ENCODE data around the gene NFKBIZ.
"Not testable (repeated sequence)": the region's sequence is repeated elsewhere in the genome, so short reads cannot be mapped to it uniquely, and the experiment has no call there.

Gene NFKBIZ

GRCh38 chr3:101848326-101848725 lies 988 bp upstream of the NFKBIZ start:
- H3K27ac ChIP-seq = peak overlapping the region; percentile 95
- no peak for DNase-seq (ENCODE audit: low read depth, low spot score)

DNA sequence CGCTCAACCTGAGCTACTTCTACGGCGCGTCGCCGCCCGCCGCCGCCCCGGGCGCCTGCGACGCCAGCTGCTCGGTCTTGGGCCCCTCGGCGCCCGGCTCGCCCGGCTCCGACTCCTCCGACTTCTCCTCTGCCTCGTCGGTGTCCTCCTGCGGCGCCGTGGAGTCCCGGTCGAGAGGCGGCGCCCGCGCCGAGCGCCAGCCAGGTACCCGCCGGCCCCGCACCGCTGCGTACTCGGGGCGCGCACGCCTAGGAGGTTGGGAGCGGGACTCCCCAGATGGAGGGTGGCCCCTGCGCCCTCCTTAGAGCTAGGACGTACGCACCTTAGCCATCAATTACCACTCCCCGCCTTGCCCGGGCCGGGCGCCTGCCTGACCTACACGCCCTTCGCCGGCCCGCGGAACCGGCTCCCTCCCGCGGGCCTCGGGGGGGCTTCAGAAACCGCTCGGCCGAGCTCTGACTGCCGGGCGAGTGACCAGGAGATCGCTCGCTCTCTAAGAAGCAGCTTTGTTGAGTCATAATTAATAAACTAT lies 466 bp downstream of the NFKBIZ start:
- DNase-seq (ENCODE audit: low read depth, low spot score) = no peak
- H3K27ac ChIP-seq = peak overlapping the region; percentile 95

- peak overlapping the region; percentile 95 for H3K27ac ChIP-seq
- no peak for DNase-seq (ENCODE audit: low read depth, low spot score)
Observed at GRCh38 chr3:101850246-101851051, 1.1 kb downstream of the NFKBIZ start.

DNA sequence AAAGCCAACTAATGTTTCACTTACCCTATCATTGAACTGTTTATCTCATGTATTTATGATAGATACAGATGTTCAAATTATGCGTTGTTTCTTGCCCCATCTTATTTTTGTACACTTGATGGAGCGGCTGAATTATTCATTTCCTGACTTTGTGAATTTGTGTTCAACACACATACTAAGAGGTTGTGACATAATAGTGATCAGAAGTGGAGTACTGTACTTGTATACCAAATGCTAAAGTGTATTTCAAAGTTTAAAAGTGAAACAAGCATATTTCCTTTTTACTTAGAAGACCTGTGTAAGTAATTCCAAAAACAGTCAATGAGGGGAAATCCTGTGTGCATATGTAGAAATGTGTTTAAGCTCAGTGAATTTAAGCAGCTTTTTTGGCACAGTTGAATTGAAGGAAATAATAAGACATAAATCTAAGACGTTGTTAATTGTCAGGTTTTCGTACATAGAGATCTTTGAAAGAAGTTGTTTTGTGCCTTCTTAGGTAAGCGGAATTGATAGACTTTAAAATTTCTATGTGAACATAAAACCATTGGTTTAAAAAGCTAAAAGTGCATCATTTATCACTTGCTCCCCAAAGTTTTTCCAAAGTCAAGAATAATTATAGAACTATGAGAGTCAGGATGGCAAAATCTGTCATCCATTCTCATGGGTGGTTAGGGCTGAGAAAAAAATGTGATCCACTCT lies 1.9 kb downstream of the NFKBIZ start:
- no peak for DNase-seq (ENCODE audit: low read depth, low spot score)
- peak overlapping the region; percentile 95 for H3K27ac ChIP-seq

GRCh38 chr3:101851850-101852714 lies 2.8 kb downstream of the NFKBIZ start:
- no peak for DNase-seq (ENCODE audit: low read depth, low spot score)
- H3K27ac ChIP-seq = peak overlapping the region; percentile 95

GRCh38 chr3:101852983-101853840 lies 3.9 kb downstream of the NFKBIZ start:
- no peak for DNase-seq (ENCODE audit: low read depth, low spot score)
- H3K27ac ChIP-seq = peak overlapping the region; percentile 95

GRCh38 chr3:101853982-101854381 lies 4.7 kb downstream of the NFKBIZ start:
- peak overlapping the region; percentile 95 for H3K27ac ChIP-seq

DNA sequence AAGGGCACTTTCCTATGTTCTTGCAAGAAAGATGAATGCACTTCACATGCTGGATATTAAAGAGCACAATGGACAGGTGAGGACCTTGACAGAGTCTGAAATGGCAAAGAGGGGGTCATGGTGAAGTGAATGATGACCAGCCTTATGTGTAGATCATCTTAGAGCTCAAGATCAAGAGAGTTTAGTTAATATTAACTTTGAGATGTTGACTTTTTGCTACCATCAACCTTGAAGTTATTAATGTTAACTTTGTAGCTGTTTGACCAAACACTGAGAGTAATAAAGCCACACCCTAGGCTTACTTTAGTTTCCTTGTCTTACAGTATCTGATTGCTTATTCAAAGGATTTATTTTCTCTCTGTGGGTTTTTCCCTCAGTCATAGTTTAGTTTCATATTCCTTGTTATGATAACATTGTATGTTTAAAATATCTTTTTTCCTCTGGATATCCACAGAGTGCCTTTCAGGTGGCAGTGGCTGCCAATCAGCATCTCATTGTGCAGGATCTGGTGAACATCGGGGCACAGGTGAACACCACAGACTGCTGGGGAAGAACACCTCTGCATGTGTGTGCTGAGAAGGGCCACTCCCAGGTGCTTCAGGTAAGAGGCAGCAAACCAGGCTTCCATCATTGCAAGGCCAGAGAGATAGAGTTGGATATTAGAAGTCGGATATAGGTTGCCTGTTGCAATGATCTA lies 5.4 kb downstream of the NFKBIZ start:
- DNase-seq (ENCODE audit: low read depth, low spot score) = no peak

More at GRCh38 chr3:101853982-101854381, 4.7 kb downstream of the NFKBIZ start:
- DNase-seq (ENCODE audit: low read depth, low spot score) = no peak

GRCh38 chr3:101857301-101857741 lies 8.0 kb downstream of the NFKBIZ start:
- H3K27ac ChIP-seq = peak overlapping the region; percentile 95
- no peak for DNase-seq (ENCODE audit: low read depth, low spot score)

More for the DNA sequence above, 5.4 kb downstream of the NFKBIZ start:
- peak overlapping the region; percentile 95 for H3K27ac ChIP-seq

- no peak for DNase-seq (ENCODE audit: low read depth, low spot score)
- H3K27ac ChIP-seq = peak overlapping the region; percentile 95
Observed at GRCh38 chr3:101858464-101859030, 9.2 kb downstream of the NFKBIZ start.

DNA sequence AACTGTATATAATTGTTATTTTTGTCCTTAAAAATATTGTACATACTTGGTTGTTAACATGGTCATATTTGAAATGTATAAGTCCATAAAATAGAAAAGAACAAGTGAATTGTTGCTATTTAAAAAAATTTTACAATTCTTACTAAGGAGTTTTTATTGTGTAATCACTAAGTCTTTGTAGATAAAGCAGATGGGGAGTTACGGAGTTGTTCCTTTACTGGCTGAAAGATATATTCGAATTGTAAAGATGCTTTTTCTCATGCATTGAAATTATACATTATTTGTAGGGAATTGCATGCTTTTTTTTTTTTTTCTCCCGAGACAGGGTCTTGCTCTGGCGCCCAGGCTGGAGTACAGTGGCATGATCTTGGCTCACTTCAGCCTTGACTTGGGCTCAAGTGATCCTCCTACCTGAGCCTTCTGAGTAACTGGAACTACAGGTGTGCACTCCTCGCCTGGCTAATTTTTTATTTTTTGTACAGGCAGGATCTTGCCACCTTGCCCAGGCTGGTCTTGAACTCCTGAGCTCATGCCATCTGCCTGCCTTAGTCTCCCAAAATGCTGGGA lies 10.7 kb downstream of the NFKBIZ start:
- H3K27ac ChIP-seq = peak overlapping the region; percentile 95
- no peak for DNase-seq (ENCODE audit: low read depth, low spot score)

GRCh38 chr3:101861212-101861788 lies 12.0 kb downstream of the NFKBIZ start:
- no peak for DNase-seq (ENCODE audit: low read depth, low spot score)
- peak overlapping the region; percentile 95 for H3K27ac ChIP-seq

- DNase-seq (ENCODE audit: low read depth, low spot score) = no peak
- H3K27ac ChIP-seq = peak overlapping the region; percentile 95
Observed at GRCh38 chr3:101861789-101862415, 12.6 kb downstream of the NFKBIZ start.

DNA sequence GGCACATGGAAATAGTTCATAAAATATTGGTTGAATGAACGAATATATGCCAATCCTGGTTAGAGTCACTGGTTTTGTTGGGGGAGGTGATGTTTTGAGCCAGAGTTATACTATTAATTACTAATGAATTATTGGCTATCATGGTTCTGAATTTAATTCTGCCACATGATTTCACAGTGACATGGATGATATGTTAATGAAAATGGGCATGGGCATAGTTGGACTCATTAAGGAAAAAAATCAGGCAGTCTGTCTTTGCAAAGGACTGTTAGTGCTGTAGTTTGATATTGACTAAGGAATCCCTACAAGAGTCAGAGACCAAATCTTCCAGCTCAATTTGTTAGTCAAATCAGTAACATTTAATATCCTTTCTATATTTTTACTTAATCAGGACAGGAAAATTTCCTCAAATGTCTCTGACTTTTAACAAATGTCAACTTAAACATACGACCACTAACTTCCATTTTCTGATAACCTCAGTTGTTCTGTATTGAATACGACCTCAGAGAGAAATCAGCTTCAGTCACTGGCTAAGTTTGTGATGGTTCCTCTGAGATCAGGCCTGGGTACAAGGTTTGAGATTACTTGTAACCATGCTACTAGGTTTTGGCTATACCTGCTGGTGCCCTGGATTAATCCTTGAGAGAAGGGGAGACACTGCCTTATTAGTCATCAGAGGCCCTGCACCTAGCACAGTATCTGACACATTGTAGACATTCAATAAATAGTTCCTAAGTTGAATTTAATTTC lies 13.3 kb downstream of the NFKBIZ start:
- peak overlapping the region; percentile 95 for H3K27ac ChIP-seq
- DNase-seq (ENCODE audit: low read depth, low spot score) = no peak

- not testable (repeated sequence) for DNase-seq (ENCODE audit: low read depth, low spot score)
- H3K27ac ChIP-seq = peak overlapping the region; percentile 95
Observed at GRCh38 chr3:101864926-101865325, 15.6 kb downstream of the NFKBIZ start.

GRCh38 chr3:101865751-101866509 lies 16.6 kb downstream of the NFKBIZ start:
- DNase-seq (ENCODE audit: low read depth, low spot score) = no peak

More at GRCh38 chr3:101865751-101866509, 16.6 kb downstream of the NFKBIZ start:
- peak overlapping the region; percentile 95 for H3K27ac ChIP-seq
